ENCODE results near the gene EYA3. TPM values are rescaled to one million over a fixed set of nuclear protein-coding genes. Genes with fewer than 3 reads are reported as not detected.

EYA3 gene
- total RNA-seq, 2 donors from 2014 or later, result 13.6 to 15.6 TPM

DNA sequence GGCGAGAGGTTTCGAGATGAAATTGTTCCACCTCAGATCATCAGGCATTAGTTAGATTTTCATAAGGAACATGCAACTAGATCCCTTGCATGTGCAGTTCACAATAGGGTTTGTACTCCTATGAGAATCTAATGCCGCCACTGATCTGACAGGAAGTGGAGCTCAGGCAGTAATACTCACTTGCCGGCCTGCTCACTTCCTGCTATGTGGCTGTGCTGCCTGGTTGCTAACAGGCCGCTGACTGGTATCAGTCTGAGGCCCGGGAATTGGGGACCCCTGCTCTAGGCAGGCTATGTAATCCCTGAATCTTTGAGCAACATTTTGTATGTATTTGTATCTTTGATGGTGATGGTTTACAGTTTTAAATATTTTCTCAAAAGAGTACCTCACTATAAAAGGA, 96.1 kb downstream of the EYA3 start:
- no peak overlapping the region for H3K27ac ChIP-seq

DNA sequence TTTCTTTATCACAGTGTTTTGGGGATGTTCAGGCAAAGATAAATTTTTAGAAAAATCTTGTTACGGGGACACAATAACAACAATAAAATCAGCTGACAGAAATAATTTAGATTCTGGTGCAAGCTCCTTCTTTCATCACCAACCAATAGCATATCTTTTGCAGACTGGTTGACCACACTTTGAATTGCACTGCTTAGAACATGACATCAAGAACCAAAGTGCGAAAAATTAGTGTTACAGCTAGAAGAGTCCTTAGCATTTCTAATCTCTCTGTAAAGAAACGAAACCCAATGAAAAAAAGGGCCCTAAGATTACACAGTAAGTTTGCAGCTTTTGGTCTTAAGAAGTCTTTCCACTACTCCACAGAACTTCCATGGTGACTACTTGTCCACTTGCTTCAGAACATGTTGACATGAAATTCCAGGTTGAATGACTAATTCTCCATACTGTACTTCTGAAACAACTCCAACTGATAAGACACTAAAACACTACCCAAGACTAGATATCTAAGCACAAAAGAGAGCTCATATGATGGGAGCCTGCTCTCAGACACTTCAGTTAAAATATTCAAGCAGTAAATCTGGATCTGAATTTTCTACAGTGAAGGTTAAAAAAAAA, 97.4 kb downstream of the EYA3 start:
- H3K36me3 ChIP-seq, result peaks cover 44% of the 10 kb centered on the region
- TF ChIP-seq, protein P1, sequence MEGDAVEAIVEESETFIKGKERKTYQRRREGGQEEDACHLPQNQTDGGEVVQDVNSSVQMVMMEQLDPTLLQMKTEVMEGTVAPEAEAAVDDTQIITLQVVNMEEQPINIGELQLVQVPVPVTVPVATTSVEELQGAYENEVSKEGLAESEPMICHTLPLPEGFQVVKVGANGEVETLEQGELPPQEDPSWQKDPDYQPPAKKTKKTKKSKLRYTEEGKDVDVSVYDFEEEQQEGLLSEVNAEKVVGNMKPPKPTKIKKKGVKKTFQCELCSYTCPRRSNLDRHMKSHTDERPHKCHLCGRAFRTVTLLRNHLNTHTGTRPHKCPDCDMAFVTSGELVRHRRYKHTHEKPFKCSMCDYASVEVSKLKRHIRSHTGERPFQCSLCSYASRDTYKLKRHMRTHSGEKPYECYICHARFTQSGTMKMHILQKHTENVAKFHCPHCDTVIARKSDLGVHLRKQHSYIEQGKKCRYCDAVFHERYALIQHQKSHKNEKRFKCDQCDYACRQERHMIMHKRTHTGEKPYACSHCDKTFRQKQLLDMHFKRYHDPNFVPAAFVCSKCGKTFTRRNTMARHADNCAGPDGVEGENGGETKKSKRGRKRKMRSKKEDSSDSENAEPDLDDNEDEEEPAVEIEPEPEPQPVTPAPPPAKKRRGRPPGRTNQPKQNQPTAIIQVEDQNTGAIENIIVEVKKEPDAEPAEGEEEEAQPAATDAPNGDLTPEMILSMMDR (IDR thresholded peaks at IDR 0.05), result no peak

More for the DNA sequence above, 96.1 kb downstream of the EYA3 start:
- H3K9me3 ChIP-seq, result no peaks in the 10 kb centered on the region
- H3K4me1 ChIP-seq, result peaks cover 0 to 25% of the 10 kb centered on the region in 2 donors
- no peak overlapping the region for H3K4me3 ChIP-seq
- no peak for DNase-seq (ENCODE audit: low spot score)
- TF ChIP-seq, protein P1 (IDR thresholded peaks at IDR 0.05), result no peak
- peaks cover 53% of the 10 kb centered on the region for H3K36me3 ChIP-seq
- no peaks in the 10 kb centered on the region for H3K27me3 ChIP-seq

DNA sequence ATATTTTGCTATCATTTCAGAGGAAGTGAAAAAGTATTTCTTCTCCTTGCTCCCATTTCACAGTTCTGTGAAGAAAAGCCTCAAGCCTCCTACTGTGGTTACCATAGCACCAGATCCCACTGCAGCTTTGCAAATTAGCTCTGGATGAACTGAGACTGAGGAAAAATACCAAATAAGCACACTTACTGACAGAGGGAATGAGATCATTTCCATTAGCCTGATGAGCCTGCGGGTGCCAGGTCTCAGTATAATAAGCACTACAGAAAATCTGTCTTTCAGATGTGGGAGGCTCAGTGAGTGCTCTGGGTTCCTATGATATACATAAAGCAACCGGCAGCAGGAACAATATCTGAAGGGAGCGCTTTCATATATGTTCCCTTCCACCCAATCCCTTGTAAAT, 107.3 kb downstream of the EYA3 start:
- Histone ChIP-seq H3K27me3 (no peaks in the 10 kb centered on the region), H3K9me3 (no peaks in the 10 kb centered on the region), H3K36me3 (peaks cover 10% of the 10 kb centered on the region), H3K4me1 (peaks cover 0 to 9% of the 10 kb centered on the region in 2 donors), H3K4me3 (no peak overlapping the region), H3K27ac (no peak overlapping the region)
- no peak for DNase-seq (ENCODE audit: low spot score)
- TF ChIP-seq, protein P1 (IDR thresholded peaks at IDR 0.05), result no peak

More for the DNA sequence above, 97.4 kb downstream of the EYA3 start:
- no peak overlapping the region for H3K27ac ChIP-seq
- no peak overlapping the region for H3K4me3 ChIP-seq
- no peaks in the 10 kb centered on the region for H3K9me3 ChIP-seq
- H3K27me3 ChIP-seq, result no peaks in the 10 kb centered on the region
- no peak for DNase-seq (ENCODE audit: low spot score)
- H3K4me1 ChIP-seq, result peaks cover 0 to 25% of the 10 kb centered on the region in 2 donors

DNA sequence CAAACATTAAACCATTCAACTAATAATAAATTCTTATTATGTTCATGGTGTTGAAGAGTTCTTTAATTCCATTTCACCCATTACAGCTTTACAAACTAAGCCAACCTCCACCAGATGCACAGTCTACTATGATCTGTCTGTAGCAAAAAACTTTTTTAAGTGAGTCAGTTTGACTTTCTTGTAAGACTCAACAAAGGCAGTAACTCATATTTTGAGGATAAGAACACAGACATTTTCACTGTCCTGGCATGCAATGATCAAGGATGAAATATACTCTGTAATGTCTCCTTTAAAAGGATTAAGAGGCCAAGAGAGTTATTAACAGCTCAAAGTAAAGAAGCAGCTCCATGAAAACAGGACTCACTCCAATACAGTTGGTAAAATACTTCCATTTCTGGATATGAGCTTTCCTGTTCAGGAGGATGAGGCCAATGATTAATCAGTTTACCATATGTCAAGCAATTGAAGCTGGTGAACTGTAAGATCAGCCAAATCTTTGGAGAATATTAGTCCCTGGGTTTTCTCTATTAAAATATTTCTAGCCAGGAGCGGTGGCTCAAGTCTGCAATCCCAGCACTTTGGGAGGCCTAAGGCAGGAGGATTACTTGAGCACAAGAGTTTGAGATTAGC, 108.1 kb downstream of the EYA3 start:
- H3K9me3 ChIP-seq, result no peaks in the 10 kb centered on the region
- H3K36me3 ChIP-seq, result peaks cover 10% of the 10 kb centered on the region
- no peak overlapping the region for H3K27ac ChIP-seq
- no peak overlapping the region for H3K4me3 ChIP-seq
- TF ChIP-seq, protein P1 (IDR thresholded peaks at IDR 0.05), result no peak
- H3K4me1 ChIP-seq, result peaks cover 0 to 9% of the 10 kb centered on the region in 2 donors
- no peaks in the 10 kb centered on the region for H3K27me3 ChIP-seq
- DNase-seq (ENCODE audit: low spot score), result no peak

DNA sequence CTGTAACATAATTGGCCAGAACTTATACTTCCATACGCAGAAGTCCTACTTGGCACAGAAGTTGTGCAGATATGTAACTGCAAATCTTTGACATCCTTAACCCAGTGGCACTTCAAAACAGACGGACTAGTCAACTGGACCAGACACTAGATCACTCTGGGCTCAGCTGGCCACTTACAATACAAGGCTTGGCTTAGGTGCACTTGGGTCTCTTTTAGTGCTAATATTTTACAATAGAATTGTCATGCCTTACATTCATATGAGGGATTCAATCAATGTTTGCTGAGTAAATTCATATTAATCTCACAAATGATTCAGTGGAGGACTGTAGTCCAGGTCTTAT, 108.6 kb downstream of the EYA3 start:
- Histone ChIP-seq H3K9me3 (no peaks in the 10 kb centered on the region), H3K27ac (no peak overlapping the region), H3K4me1 (peaks cover 0 to 9% of the 10 kb centered on the region in 2 donors), H3K27me3 (no peaks in the 10 kb centered on the region), H3K36me3 (peaks cover 10% of the 10 kb centered on the region), H3K4me3 (no peak overlapping the region)
- TF ChIP-seq, protein P1 (IDR thresholded peaks at IDR 0.05), result no peak
- no peak for DNase-seq (ENCODE audit: low spot score)

Measured in right atrium auricular region (tissue), 2 donors.